ENCODE measurements around the gene AMMECR1L. TPM values are rescaled to one million over a fixed set of nuclear protein-coding genes. Genes with fewer than 3 reads are reported as not detected.
"Not testable (repeated sequence)": the region's sequence is repeated elsewhere in the genome, so short reads cannot be mapped to it uniquely, and the experiment has no call there.

The AMMECR1L gene
- total RNA-seq, 2 donors from 2014 or later = 14.4 to 15.3 TPM

DNA sequence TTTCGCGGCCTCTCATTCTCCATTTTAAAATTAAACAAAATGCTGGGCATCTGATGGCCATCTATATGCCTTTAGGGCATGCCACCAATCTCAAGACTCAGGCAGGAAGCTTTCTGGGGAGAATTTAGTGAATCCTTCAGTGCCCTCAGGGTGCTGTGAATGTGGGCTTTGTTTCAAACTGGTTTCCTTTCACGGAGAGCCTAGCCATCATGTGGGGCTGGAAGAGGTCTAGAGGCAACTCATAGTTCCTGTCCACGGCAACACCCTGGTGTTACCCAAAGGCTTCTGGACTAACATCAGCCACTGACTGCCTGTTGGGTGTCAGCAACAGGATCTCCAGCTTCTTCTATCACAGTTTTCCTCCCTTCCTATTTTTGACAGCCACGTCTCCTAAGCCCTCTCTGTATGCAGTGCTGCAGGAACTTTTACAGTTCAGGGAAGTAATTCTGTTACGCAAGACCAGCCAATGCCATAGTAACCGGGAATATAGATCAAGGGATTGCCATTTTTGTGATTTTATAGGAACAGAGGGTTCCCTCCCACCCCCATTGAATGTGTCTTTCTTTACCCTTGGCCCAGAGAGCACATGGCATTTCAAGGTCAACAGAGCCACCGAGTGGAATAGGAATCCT is 66.8 kb downstream of the AMMECR1L start:
- H3K27ac Mint-ChIP-seq = no peak overlapping the region
- DNase-seq (ENCODE audit: low spot score in 2 of 2) (no peak), ATAC-seq (no peak)
- peaks cover 33 to 35% of the 10 kb centered on the region in 2 donors for H3K36me3 Mint-ChIP-seq
- H3K9me3 Mint-ChIP-seq = peaks cover 5 to 32% of the 10 kb centered on the region in 2 donors

- no peak for ATAC-seq
- H3K27ac Mint-ChIP-seq = no peak overlapping the region
Observed at GRCh38 chr2:127818241-127818640, 67.5 kb downstream of the AMMECR1L start.

GRCh38 chr2:127814677-127815076 is 71.1 kb downstream of the AMMECR1L start:
- DNase-seq (ENCODE audit: low spot score in 2 of 2) (no peak), ATAC-seq (no peak)
- H3K36me3 Mint-ChIP-seq = peaks cover 27 to 31% of the 10 kb centered on the region in 2 donors
- H3K27ac Mint-ChIP-seq = no peak overlapping the region
- H3K9me3 Mint-ChIP-seq = peaks cover 5 to 11% of the 10 kb centered on the region in 2 donors

More at GRCh38 chr2:127818241-127818640, 67.5 kb downstream of the AMMECR1L start:
- DNase-seq (ENCODE audit: low spot score in 2 of 2) = no peak
- Mint-ChIP-seq H3K9me3 (peaks cover 5 to 32% of the 10 kb centered on the region in 2 donors), H3K36me3 (peaks cover 33 to 35% of the 10 kb centered on the region in 2 donors)

GRCh38 chr2:127812441-127812840 is 73.3 kb downstream of the AMMECR1L start:
- H3K27ac Mint-ChIP-seq; ATAC-seq; H3K9me3 Mint-ChIP-seq; DNase-seq (ENCODE audit: low spot score in 2 of 2): not testable (repeated sequence)
- peaks cover 16 to 18% of the 10 kb centered on the region in 2 donors for H3K36me3 Mint-ChIP-seq

Other genes starting within 250 kb of the AMMECR1L start
- not detected for gene GPR17, start 239.8 kb downstream of the AMMECR1L start, total RNA-seq
- 10 to 100 TPM in 1 of 2 donors, 1 to 10 TPM in 1; 8.1 to 15.5 TPM for gene LIMS2, start 210.4 kb downstream of the AMMECR1L start, total RNA-seq
- gene SFT2D3, start 184.5 kb downstream of the AMMECR1L start, total RNA-seq = 1 to 10 TPM; 2.6 to 3.5 TPM
- gene WDR33, start 74.8 kb downstream of the AMMECR1L start, total RNA-seq = 10 to 100 TPM; 70.8 to 80.5 TPM
- 10 to 100 TPM; 61.2 to 72.9 TPM for gene POLR2D, start 27.8 kb downstream of the AMMECR1L start, total RNA-seq
- 10 to 100 TPM; 28.0 to 43.6 TPM for gene SAP130, start 142.1 kb upstream of the AMMECR1L start, total RNA-seq
- gene UGGT1, start 205.2 kb upstream of the AMMECR1L start, total RNA-seq = 10 to 100 TPM; 39.8 to 49.8 TPM